Measurements from ENCODE around the gene PDE1A. TPM values are rescaled to one million over a fixed set of nuclear protein-coding genes. Genes with fewer than 3 reads are reported as not detected.
"Not testable (repeated sequence)": the region's sequence is repeated elsewhere in the genome, so short reads cannot be mapped to it uniquely, and the experiment has no call there.

PDE1A gene
- total RNA-seq, 1 donor from 2014 or later, result 0.06 TPM

DNA sequence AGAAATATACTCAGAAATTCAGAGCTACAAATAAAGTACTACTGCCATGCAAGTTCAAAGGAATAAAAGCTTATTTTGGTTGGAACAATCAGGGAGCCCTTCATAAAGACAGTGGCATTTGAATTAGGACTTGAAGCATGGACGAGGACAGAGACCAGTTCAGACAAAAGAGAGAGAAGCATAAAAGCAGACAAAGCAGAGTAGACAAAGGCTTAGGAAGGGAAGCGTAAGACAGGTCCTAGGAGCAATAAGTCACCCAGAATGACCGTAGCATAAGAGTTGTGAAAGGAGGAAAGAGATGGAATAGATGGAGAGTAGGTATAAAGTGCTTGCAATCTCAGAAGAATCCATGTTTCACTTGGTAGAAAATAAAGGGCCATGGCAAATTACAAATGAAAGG lies 14.0 kb downstream of the PDE1A start:
- DNase-seq (ENCODE audit: extremely low read depth, low read depth, low spot score), result no peak

DNA sequence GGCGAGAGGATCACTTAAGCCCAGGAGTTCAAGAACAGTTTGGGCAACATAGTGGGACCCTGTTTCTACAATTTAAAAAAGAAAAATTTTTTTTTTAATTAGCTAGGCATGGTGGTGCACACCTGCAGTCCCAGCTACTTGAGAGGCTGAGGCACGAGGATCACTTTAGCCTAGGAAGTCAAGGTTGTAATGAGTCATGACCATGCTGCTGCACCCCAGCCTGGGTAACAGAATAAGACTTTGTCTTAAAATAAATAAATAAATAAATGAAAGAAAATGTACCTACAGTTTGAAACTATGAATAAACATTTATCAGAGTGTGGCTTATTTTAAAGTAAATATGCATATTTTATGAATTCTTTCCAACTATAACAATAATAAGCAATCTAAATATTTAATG lies 16.7 kb downstream of the PDE1A start:
- DNase-seq (ENCODE audit: extremely low read depth, low read depth, low spot score), result no peak

GRCh38 chr2:182406221-182406620 lies 20.6 kb downstream of the PDE1A start:
- no peak for DNase-seq (ENCODE audit: extremely low read depth, low read depth, low spot score)

DNA sequence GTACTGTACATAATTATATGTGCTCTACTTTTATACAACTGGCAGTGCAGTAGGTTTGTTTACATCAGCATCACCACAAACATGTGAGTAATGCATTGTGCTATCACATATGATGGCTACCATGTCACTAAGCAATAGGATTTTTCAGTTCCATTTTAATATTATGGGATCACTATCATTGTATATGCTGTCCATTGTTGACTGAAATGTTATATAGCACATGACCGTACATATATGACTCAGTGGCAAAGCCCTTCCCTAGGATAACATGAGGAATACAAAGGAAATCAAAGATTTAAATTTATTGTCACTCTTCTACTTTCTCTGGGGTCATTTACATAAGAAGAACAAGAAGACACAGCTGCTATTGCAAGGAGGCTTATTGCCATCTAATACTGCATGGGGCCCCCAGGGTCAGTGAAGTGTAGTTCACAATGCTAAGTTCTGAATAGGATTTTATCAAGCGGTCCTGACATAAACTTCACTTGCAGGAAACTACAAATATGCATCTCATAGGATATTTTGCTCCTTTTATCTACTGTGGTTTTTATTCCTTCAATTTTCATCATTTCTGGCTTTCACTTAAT lies 21.8 kb downstream of the PDE1A start:
- no peak for DNase-seq (ENCODE audit: extremely low read depth, low read depth, low spot score)

- peak; percentile 7 for DNase-seq (ENCODE audit: extremely low read depth, low read depth, low spot score)
These were observed 22.7 kb downstream of the PDE1A start for GRCh38 chr2:182404092-182404491.

DNA sequence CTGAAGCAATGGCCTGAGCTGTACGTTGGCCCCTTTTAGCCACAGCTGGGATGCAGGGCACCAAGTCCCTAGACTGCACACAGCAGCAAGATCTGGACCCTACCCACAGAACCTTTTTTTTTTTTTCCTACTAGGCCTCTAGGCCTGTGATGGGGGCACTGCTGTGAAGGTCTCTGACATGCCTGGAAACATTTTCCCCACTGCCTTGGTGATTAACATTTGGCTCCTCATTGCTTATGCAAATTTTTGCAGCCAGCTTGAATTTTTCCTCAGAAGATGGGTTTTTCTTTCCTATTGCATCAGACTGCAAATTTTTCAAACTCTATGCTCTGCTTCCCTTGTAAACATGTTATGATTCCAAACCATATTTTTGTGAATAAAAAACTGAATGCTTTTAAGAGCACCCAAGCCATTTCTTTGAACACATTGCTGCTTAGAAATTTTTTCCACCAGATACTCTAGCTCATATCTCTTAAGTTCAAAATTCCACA lies 33.5 kb downstream of the PDE1A start:
- no peak for DNase-seq (ENCODE audit: extremely low read depth, low read depth, low spot score)

DNA sequence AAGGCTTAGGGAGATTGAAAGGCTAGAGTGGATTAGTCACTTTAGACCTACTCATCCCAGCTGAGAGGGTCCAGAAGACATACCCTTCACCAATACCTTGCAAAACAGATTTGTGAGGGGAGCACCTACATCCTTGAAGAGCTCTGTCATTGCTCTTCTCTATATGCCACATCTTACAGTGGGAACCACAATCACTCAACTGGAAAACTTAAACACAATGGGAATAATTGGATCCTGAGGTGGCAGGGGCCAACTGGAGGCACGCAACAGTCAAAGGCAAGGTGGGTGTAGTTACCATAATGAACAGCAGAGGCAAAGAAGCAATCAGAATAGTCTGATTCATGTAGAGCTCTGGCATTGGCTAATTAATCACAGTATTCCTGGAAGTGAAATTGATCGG lies 35.4 kb downstream of the PDE1A start:
- no peak for DNase-seq (ENCODE audit: extremely low read depth, low read depth, low spot score)

GRCh38 chr2:182386267-182386880 lies 40.5 kb downstream of the PDE1A start:
- DNase-seq (ENCODE audit: extremely low read depth, low read depth, low spot score), result not testable (repeated sequence)

- no peak for DNase-seq (ENCODE audit: extremely low read depth, low read depth, low spot score)
These were observed 42.0 kb downstream of the PDE1A start for GRCh38 chr2:182384860-182385259.

DNA sequence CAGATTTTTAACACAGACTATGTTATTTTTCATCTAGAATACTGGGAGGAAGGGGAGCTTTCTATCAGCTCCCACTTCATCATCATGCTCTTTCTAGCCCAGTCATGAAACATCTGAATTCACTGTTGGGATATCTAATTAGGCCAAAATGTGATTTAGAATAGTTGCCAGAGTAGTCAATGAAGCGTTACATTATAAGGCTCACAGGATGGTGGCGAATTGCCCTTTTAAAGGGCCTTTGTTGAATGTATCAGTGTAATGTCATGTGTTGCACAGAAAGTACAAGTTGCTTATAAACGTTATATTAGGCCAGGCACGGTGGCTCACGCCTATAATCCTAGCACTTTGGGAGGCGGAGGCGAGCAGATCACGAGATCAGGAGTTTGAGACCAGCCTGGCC lies 45.6 kb downstream of the PDE1A start:
- no peak for DNase-seq (ENCODE audit: extremely low read depth, low read depth, low spot score)

DNA sequence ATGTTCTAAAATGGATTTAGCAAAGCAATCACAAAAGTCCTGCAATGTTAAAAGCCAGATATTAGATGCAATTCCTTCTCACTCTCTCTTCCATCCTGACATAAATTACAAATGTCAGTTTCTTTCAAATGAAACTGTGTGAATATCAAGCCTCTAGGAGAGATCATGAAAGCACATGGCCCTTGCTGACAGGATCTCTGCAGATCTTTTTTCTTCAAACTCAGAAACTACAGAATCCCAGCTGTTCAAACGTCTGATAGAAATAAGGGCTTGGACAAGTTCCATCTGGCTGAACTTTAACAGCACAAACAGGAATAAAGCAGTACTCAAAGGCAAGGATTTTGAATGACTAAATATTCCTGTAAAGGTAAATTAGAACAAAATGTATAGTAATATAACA lies 47.6 kb downstream of the PDE1A start:
- no peak for DNase-seq (ENCODE audit: extremely low read depth, low read depth, low spot score)

DNA sequence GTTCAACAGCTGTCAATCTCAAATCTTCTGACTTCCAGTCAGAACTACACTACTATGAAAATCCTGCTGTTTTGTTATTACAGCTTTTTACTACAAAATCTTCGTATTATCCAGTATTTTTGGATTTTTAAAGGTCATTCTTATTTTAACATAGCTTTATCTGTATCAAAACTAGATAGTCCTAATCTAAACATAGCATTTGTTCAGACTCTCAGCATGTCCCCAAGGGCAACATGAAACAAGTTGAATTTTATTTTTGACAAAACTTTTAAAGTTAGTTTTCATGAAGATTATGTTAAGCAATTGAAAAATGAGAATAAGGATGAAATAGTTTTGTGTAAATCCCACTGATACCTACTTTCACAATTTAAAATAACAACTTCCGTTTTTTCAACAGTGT lies 48.1 kb downstream of the PDE1A start:
- DNase-seq (ENCODE audit: extremely low read depth, low read depth, low spot score), result no peak

GRCh38 chr2:182377467-182377866 lies 49.4 kb downstream of the PDE1A start:
- no peak for DNase-seq (ENCODE audit: extremely low read depth, low read depth, low spot score)

- no peak for DNase-seq (ENCODE audit: extremely low read depth, low read depth, low spot score)
These were observed 51.0 kb downstream of the PDE1A start for GRCh38 chr2:182375862-182376261.

DNA sequence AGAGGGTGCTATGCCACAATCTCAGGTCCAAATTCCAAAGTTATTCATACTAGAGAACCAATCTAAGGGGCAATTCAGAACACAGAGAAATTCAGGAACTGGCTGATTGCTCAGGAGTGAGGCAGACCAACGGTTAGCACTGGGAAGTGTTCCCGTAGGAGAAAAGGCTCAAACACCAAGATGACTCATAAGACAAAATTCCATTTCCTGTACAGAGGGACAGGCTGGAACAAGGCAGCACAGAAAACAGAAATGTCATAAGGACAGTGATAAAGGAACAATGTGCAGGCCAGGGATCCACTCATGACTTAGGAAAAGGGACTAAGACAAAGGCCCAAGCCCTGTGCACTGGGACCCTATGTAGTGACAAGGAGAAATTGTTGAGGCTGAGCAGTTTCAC lies 54.2 kb downstream of the PDE1A start:
- peak; percentile 48 for DNase-seq (ENCODE audit: extremely low read depth, low read depth, low spot score)

DNA sequence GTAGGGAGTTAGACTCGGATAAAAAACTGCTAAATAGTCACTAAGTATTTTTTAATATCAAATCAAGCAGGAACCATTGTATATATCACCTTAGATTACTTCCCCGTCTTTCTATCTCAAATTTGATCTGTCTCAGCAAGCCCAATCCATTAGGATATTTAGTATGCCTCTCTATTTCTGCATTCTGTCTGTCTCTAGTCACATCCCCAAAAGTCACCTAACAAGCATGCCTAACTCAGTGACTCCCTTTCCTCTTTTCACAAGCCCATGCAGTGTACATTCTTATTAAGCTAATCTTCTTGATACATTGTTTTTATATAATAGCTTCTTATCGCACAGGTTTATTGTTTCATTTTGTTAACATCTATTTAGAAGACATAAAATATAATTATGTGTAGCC lies 57.8 kb downstream of the PDE1A start:
- no peak for DNase-seq (ENCODE audit: extremely low read depth, low read depth, low spot score)

DNA sequence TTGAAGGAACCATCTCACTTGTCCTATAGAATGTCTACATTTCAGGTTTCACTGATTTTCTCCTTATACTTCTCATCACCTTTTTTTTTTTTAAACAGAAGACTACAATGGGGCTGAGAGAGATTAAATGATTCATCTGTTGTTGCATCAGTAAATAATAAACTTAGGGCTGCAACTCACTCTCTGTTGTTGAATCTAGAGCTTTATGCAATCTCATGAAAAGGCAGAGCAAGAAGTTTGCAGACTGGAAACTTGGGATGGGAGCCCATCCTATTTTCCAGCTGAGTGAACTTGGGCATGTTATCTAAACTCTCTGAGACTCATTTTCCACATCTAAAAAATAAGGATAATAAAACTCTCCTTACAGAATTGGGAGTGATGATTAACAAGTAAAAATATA lies 58.4 kb downstream of the PDE1A start:
- DNase-seq (ENCODE audit: extremely low read depth, low read depth, low spot score), result no peak

DNA sequence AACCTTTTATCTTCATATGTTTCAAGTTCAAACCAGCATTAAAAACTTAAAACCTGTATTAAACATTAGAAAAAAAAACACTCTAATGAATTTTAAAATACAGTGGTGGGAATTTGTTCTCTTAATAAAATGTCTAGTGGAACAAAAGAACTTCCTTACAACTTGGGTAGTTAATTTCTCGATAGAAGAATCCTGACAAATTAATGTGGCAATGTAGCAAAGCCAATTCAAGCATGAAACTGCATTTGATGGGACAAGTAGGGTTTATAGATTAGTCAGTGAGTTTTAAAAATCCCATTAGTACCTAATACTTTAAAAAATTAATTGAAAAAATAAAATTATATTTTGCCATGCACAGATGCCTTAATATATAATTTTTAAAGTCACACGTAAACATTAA lies 59.4 kb downstream of the PDE1A start:
- no peak for DNase-seq (ENCODE audit: extremely low read depth, low read depth, low spot score)

GRCh38 chr2:182366628-182367027 lies 60.2 kb downstream of the PDE1A start:
- DNase-seq (ENCODE audit: extremely low read depth, low read depth, low spot score), result no peak

- DNase-seq (ENCODE audit: extremely low read depth, low read depth, low spot score), result no peak
These were observed 61.0 kb downstream of the PDE1A start for GRCh38 chr2:182365855-182366254.

GRCh38 chr2:182361477-182361876 lies 65.4 kb downstream of the PDE1A start:
- DNase-seq (ENCODE audit: extremely low read depth, low read depth, low spot score), result no peak

- no peak for DNase-seq (ENCODE audit: extremely low read depth, low read depth, low spot score)
These were observed 66.1 kb downstream of the PDE1A start for GRCh38 chr2:182360663-182361260.

Measured in glomerular endothelial cell (primary cell).